Measurements from ENCODE around the gene FCER1A.
"Not testable (repeated sequence)": the region's sequence is repeated elsewhere in the genome, so short reads cannot be mapped to it uniquely, and the experiment has no call there.

The FCER1A gene

GRCh38 chr1:159349374-159349773 is 47.2 kb downstream of the FCER1A start:
- not testable (repeated sequence) for DNase-seq (ENCODE audit: extremely low read depth in 1 of 2, low read depth in 1 of 2)

- no peak for DNase-seq (ENCODE audit: extremely low read depth in 1 of 2, low read depth in 1 of 2)
These were observed 50.3 kb downstream of the FCER1A start for GRCh38 chr1:159352436-159352835.
